Peyer's patch (tissue), 4 donors: Measurements from ENCODE around the gene GMEB2. TPM values are rescaled to one million over a fixed set of nuclear protein-coding genes. Genes with fewer than 3 reads are reported as not detected.
A peak's percentile ranks its signal among the peaks of the same experiment; 100 is the strongest.
"Not testable (repeated sequence)": the region's sequence is repeated elsewhere in the genome, so short reads cannot be mapped to it uniquely, and the experiment has no call there.

Source experiments
- DNase-seq, 3 donors: peaks; one replicate each; pipeline ENCODE4 v3.0.0-alpha.2; 2017 to 2019
- H3K27ac ChIP-seq, 4 donors: fragments of 200-600 bp; sonication (generic); one replicate each; pipeline ENCODE4 v1.5.1; 2016 to 2019
- H3K27me3 ChIP-seq, 2 donors: fragments of 200-600 bp; sonication (generic); one replicate each; pipeline ENCODE4 v1.5.1; 2019
- H3K36me3 ChIP-seq, 3 donors: fragments of 200-600 bp; sonication (generic); one replicate each; pipeline ENCODE4 v1.5.1; 2016 to 2019
- H3K4me1 ChIP-seq, 4 donors: fragments of 200-600 bp; sonication (generic); one replicate each; pipeline ENCODE4 v1.5.1; 2016 to 2019
- H3K4me3 ChIP-seq, 4 donors: fragments of 200-600 bp; sonication (generic); 1 replicate in 3 of 4; 2 replicates in 1 of 4; pipeline ENCODE4 v1.5.1; 2016 to 2019; ENCODE audit warnings: mild to moderate bottlenecking in 1 of 4
- H3K9me3 ChIP-seq, 4 donors: fragments of 200-600 bp; sonication (generic); one replicate each; pipeline ENCODE4 v1.5.1; 2016 to 2019; ENCODE audit warnings: mild to moderate bottlenecking in 1 of 4
- CTCF ChIP-seq, 6 experiments: fragments of 450-650 bp in 4 of 6; fragments of 200-600 bp in 2 of 6; sonication (generic) in 1 of 6; IDR thresholded peaks; one replicate each; pipeline ENCODE4 v1.5.1; 2017 to 2019; ENCODE audit warnings: antibody characterized with exemption in 6 of 6, mild to moderate bottlenecking in 3 of 6, moderate library complexity in 1 of 6
- POLR2A ChIP-seq, 2 donors: fragments of 450-650 bp; IDR thresholded peaks; one replicate each; pipeline ENCODE4 v1.5.1; 2017; ENCODE audit warnings: antibody characterized with exemption in 2 of 2, mild to moderate bottlenecking in 2 of 2, moderate library complexity in 2 of 2
- total RNA-seq, 4 donors: library from RNA; depleted of rRNA; stranded (reverse); fragments of >200 nt; gene quantifications; one replicate each; pipeline ENCODE4 v1.1.0, GENCODE V29; 2016

Gene GMEB2
- total RNA-seq, 4 donors from 2014 or later = 13.8 to 24.5 (median 17.1) TPM

GRCh38 chr20:63639093-63639975, 12.4 kb upstream of the GMEB2 start:
- DNase-seq = peak in 2 of 3 donors; percentile 92 to 93
- no peaks in the 10 kb centered on the region for H3K36me3 ChIP-seq
- no peak for TF ChIP-seq CTCF (IDR thresholded peaks at IDR 0.05)
- peak in 1 of 2 donors; percentile 11 for TF ChIP-seq POLR2A (IDR thresholded peaks at IDR 0.05)
- H3K9me3 ChIP-seq = no peaks in the 10 kb centered on the region
- peaks cover 0 to 32% (median 18%) of the 10 kb centered on the region in 4 donors for H3K4me1 ChIP-seq
- H3K27ac ChIP-seq = peak overlapping the region; percentile 74 to 100 (median 91)
- H3K4me3 ChIP-seq = peak overlapping the region in 3 of 4 donors; percentile 62 to 84 (median 80)
- no peaks in the 10 kb centered on the region for H3K27me3 ChIP-seq

- no peaks in the 10 kb centered on the region for H3K9me3 ChIP-seq
- peaks cover 0 to 26% (median 9%) of the 10 kb centered on the region in 4 donors for H3K4me1 ChIP-seq
- DNase-seq = no peak
- TF ChIP-seq CTCF (IDR thresholded peaks at IDR 0.05) (no peak), POLR2A (IDR thresholded peaks at IDR 0.05) (no peak)
- no peak overlapping the region for H3K4me3 ChIP-seq
- no peaks in the 10 kb centered on the region for H3K36me3 ChIP-seq
- H3K27me3 ChIP-seq = no peaks in the 10 kb centered on the region
- H3K27ac ChIP-seq = peak overlapping the region in 3 of 4 donors; percentile 73 to 87 (median 85)
Observed at GRCh38 chr20:63636752-63637628, 10.1 kb upstream of the GMEB2 start.

- Histone ChIP-seq H3K27me3 (no peaks in the 10 kb centered on the region), H3K4me3 (no peak overlapping the region), H3K4me1 (peaks cover 0 to 26% (median 9%) of the 10 kb centered on the region in 4 donors), H3K9me3 (no peaks in the 10 kb centered on the region), H3K27ac (peak overlapping the region; percentile 70 to 87 (median 79)), H3K36me3 (no peaks in the 10 kb centered on the region)
- TF ChIP-seq CTCF (IDR thresholded peaks at IDR 0.05) (no peak), POLR2A (IDR thresholded peaks at IDR 0.05) (no peak)
- DNase-seq = peak in 2 of 3 donors; percentile 90 to 93
Observed at GRCh38 chr20:63635431-63636141, 8.7 kb upstream of the GMEB2 start.

- Histone ChIP-seq H3K4me1 (peaks cover 0 to 25% (median 6%) of the 10 kb centered on the region in 4 donors), H3K27me3 (no peaks in the 10 kb centered on the region), H3K36me3 (no peaks in the 10 kb centered on the region), H3K4me3 (no peak overlapping the region), H3K9me3 (no peaks in the 10 kb centered on the region), H3K27ac (peak overlapping the region in 1 of 4 donors; percentile 85)
- DNase-seq = no peak
- no peak for TF ChIP-seq POLR2A (IDR thresholded peaks at IDR 0.05)
- TF ChIP-seq CTCF (IDR thresholded peaks at IDR 0.05) = no peak
Observed at GRCh38 chr20:63633732-63634131, 6.8 kb upstream of the GMEB2 start.

- H3K4me3 ChIP-seq, H3K36me3 ChIP-seq, DNase-seq, H3K9me3 ChIP-seq, H3K27me3 ChIP-seq: not testable (repeated sequence)
- Histone ChIP-seq H3K27ac (peak overlapping the region in 1 of 4 donors; percentile 25), H3K4me1 (peaks cover 0 to 10% (median 4%) of the 10 kb centered on the region in 4 donors)
Observed at GRCh38 chr20:63631426-63631825, 4.5 kb upstream of the GMEB2 start.

GRCh38 chr20:63630956-63631355, 4.1 kb upstream of the GMEB2 start:
- not testable (repeated sequence) for H3K4me3 ChIP-seq, H3K9me3 ChIP-seq, H3K4me1 ChIP-seq, DNase-seq, H3K36me3 ChIP-seq, H3K27me3 ChIP-seq
- peak overlapping the region in 1 of 4 donors; percentile 25 for H3K27ac ChIP-seq
